ENCODE measurements around the gene LRPAP1.

LRPAP1 gene

DNA sequence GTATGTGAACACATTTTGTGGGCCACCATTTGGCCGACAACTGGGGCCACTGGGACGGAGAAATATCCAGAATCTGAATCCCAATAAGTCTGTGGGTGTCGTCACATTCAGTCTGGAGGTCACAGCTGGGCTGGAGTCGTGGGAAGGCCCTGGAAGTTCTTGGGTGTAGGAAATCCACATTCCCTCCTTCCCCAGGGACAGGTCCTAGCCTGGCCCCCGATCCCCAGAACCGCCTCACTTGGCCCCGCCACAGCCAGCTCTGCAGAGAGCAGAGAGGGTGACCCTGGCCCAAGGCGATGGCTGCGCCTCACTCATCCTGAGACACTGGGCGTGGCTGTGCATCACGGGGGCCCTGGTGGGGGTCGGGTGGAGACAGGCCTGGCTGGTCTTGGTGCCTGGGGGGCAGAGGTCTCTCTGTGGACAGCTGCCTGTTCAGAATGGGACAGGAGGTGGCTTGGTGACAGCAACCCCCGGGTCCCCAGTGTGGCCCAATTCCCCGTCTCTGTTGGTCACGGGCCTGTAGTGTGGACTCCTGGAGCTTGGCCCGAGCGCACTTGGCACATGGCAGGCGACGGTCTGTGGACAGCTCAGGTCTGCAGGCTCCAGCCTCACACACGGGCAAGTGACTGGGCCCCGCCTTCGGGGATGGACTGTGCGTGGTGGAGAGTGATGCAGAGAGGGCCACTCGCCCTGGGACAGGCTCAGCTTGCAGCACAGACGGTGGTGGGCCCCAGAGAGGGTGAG lies 52.7 kb downstream of the LRPAP1 start:
- no peak overlapping the region for H3K4me3 ChIP-seq (ENCODE audit: low read depth, low read length)
- in situ Hi-C loops (cut with HindIII; ENCODE audit: low pct_ligation_motif_present, low sequenced_read_pairs): no loop called here
- H3K36me3 ChIP-seq (replicated peaks): no peaks in the 10 kb centered on the region
- no peak for DNase-seq
- TF ChIP-seq, protein P1, sequence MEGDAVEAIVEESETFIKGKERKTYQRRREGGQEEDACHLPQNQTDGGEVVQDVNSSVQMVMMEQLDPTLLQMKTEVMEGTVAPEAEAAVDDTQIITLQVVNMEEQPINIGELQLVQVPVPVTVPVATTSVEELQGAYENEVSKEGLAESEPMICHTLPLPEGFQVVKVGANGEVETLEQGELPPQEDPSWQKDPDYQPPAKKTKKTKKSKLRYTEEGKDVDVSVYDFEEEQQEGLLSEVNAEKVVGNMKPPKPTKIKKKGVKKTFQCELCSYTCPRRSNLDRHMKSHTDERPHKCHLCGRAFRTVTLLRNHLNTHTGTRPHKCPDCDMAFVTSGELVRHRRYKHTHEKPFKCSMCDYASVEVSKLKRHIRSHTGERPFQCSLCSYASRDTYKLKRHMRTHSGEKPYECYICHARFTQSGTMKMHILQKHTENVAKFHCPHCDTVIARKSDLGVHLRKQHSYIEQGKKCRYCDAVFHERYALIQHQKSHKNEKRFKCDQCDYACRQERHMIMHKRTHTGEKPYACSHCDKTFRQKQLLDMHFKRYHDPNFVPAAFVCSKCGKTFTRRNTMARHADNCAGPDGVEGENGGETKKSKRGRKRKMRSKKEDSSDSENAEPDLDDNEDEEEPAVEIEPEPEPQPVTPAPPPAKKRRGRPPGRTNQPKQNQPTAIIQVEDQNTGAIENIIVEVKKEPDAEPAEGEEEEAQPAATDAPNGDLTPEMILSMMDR (IDR thresholded peaks at IDR 0.05; ENCODE audit: low read depth, low read length, missing control alignments): no peak
- H3K27ac ChIP-seq: no peak overlapping the region
- peaks cover 16% of the 10 kb centered on the region for H3K27me3 ChIP-seq (replicated peaks)

DNA sequence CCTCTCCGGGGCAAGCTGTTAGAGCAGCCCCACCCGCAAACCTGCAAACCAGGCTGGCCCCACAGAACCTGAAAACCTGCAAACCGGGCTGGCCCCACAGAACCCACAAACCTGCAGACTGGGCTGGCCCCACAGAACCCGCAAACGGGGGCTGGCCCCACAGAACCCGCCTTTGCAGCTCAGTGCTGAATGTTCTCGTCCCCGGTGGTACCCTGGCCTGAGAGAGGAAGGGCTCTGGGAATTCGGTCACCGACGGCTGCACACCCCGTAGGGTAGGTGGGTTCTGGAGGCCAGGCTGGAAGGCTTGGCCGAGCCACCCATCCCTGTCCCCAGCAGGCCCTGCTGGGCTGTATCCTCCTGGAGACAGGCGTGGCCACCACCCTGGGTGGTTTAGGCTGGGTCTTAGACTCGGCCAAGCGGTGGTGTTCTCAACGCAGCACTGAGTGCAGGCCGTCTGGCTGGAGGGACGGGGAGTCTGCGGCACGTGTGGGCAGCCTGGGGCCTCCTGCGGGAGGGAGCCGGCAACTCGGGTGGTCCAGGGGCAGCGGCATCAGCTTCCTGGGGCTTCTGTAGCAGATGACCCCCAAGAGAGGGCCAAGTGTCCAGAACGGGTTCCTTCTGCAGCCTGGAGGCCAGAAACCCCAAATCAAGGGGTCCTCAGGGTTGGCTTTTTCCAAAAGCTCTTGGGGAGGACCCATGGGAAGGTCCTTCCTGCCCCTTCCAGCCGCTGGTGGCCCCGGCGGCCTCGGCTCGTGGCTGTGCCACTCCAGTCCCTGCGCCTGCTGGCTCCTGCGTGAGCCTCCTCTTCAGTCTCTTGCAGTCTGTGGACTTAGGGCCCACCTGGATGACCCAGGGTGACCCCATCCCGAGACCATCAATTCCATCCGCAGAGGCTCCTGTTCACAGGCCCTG lies 53.5 kb downstream of the LRPAP1 start:
- Histone ChIP-seq H3K27me3 (replicated peaks) (peaks cover 8% of the 10 kb centered on the region), H3K4me3 (ENCODE audit: low read depth, low read length) (no peak overlapping the region), H3K27ac (no peak overlapping the region), H3K36me3 (replicated peaks) (no peaks in the 10 kb centered on the region)
- TF ChIP-seq, protein P1 (IDR thresholded peaks at IDR 0.05; ENCODE audit: low read depth, low read length, missing control alignments): no peak
- in situ Hi-C loops (cut with HindIII; ENCODE audit: low pct_ligation_motif_present, low sequenced_read_pairs): no loop called here
- DNase-seq: no peak

DNA sequence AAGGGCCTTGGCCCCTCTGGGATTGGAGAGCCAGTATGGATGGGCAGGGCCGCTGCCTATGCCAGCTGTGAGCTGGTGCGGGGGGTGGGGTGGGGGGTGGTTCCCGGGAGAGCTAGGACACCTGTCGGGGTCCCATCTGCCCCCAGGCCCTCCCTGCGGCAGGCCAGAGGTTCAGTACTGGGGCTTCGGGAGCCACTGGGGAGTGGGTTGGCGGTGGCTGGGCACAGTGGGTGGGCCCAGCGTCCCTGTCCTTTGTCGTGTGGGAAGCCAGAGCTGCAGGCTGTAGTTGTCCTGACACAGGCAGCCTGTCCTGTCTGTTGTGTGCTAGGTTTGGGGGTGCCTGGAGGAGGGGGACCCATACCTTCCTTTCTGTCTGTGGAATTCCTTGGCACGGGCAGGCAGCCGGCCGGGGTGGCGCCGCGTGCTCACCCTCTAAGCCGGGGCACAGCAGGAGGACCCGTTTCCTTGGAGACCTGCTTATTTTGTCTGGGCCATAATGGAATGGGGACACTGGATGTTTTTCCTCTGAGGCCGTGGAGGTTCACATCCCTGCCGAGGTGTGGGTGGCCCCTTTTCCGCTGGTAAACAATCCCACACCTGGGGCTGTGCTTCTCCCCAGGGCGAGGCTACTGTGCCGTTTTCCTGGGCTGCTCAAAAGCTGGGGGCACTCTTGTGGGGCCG lies 54.3 kb downstream of the LRPAP1 start:
- H3K4me3 ChIP-seq (ENCODE audit: low read depth, low read length): no peak overlapping the region
- in situ Hi-C loops (cut with HindIII; ENCODE audit: low pct_ligation_motif_present, low sequenced_read_pairs): no loop called here
- H3K27me3 ChIP-seq (replicated peaks): peaks cover 3% of the 10 kb centered on the region
- no peak for DNase-seq
- no peaks in the 10 kb centered on the region for H3K36me3 ChIP-seq (replicated peaks)
- TF ChIP-seq, protein P1 (IDR thresholded peaks at IDR 0.05; ENCODE audit: low read depth, low read length, missing control alignments): no peak
- H3K27ac ChIP-seq: no peak overlapping the region

DNA sequence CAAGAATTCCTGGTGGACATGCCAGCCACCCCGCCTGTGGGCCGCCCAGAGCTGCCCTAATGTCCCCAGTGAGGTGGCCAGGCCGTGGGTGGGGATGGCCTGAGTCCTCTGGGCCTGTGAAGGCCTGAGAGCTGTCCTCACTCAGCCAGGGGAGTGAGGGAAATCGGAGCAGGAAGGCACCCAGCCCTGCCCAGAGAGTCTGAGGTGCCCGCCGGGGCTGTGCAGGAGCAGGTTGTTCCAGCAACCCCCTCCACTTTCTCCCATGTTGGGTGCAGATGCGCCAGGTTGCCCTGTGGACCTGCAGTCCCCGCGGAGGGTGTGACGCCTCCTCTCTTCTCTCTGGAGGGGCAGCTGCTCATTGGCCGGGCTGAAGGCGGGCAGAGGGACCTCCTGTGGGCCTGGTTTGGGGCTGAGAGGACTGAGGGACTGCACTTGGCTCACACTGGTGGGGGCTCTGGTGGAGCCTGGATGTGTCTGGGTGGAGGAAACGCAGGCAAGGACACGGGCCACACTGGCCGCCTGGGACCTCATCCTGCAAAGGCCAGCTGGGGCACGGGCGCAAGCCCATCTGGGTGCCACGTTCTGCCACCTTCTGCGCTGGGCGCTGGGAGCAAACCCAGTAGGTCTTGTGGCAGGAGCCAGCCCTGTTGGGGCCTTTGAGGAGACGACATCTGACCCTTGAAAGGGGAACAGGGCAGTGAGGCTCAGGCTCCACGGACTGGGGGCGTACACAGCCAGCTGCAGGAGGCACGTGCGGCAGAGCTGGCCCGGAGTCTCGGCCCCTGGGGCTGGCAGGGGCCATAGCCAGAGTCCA lies 55.1 kb downstream of the LRPAP1 start:
- Histone ChIP-seq H3K36me3 (replicated peaks) (no peaks in the 10 kb centered on the region), H3K4me3 (ENCODE audit: low read depth, low read length) (no peak overlapping the region), H3K27me3 (replicated peaks) (peaks cover 3% of the 10 kb centered on the region), H3K27ac (no peak overlapping the region)
- in situ Hi-C loops (cut with HindIII; ENCODE audit: low pct_ligation_motif_present, low sequenced_read_pairs): no loop called here
- TF ChIP-seq, protein P1 (IDR thresholded peaks at IDR 0.05; ENCODE audit: low read depth, low read length, missing control alignments): no peak
- DNase-seq: no peak

DNA sequence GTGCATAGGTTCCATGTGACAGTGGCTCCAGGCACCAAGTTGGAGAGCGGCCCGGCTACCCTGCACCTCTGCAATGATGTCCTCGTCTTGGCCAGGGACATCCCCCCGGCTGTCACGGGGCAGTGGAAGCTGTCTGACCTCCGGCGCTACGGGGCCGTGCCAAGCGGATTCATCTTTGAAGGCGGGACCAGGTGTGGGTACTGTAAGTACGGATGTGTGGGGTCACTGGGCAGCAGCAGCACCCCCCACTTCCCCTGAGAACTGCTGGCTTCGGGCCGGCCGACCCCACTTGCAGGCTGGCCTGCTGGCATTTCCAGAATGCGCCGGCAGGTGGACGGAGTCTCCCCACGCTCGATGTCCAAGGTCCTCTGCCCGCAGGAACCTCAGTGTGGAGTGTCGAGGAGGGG lies 55.9 kb downstream of the LRPAP1 start:
- H3K4me3 ChIP-seq (ENCODE audit: low read depth, low read length): no peak overlapping the region
- no peak overlapping the region for H3K27ac ChIP-seq
- no peak for DNase-seq
- H3K36me3 ChIP-seq (replicated peaks): no peaks in the 10 kb centered on the region
- in situ Hi-C loops (cut with HindIII; ENCODE audit: low pct_ligation_motif_present, low sequenced_read_pairs): no loop called here
- peaks cover 3% of the 10 kb centered on the region for H3K27me3 ChIP-seq (replicated peaks)
- TF ChIP-seq, protein P1 (IDR thresholded peaks at IDR 0.05; ENCODE audit: low read depth, low read length, missing control alignments): no peak
